K562 treated with DMSO at 1 percent for 4 hours (cell line): ENCODE data around the gene SMYD2. TPM values are rescaled to one million over a fixed set of nuclear protein-coding genes. Genes with fewer than 3 reads are reported as not detected.

ENCODE experiments used
- total RNA-seq: library from RNA; unstranded; fragments of 300-600 nt; gene quantifications from 2 replicates; pipeline ENCODE4 v1.2.3, GENCODE V29; 2022; ENCODE audit not compliant: insufficient read depth

Gene SMYD2, protein sequence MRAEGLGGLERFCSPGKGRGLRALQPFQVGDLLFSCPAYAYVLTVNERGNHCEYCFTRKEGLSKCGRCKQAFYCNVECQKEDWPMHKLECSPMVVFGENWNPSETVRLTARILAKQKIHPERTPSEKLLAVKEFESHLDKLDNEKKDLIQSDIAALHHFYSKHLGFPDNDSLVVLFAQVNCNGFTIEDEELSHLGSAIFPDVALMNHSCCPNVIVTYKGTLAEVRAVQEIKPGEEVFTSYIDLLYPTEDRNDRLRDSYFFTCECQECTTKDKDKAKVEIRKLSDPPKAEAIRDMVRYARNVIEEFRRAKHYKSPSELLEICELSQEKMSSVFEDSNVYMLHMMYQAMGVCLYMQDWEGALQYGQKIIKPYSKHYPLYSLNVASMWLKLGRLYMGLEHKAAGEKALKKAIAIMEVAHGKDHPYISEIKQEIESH
- 28.6 and 29.2 TPM in 2 replicates for total RNA-seq

DNA sequence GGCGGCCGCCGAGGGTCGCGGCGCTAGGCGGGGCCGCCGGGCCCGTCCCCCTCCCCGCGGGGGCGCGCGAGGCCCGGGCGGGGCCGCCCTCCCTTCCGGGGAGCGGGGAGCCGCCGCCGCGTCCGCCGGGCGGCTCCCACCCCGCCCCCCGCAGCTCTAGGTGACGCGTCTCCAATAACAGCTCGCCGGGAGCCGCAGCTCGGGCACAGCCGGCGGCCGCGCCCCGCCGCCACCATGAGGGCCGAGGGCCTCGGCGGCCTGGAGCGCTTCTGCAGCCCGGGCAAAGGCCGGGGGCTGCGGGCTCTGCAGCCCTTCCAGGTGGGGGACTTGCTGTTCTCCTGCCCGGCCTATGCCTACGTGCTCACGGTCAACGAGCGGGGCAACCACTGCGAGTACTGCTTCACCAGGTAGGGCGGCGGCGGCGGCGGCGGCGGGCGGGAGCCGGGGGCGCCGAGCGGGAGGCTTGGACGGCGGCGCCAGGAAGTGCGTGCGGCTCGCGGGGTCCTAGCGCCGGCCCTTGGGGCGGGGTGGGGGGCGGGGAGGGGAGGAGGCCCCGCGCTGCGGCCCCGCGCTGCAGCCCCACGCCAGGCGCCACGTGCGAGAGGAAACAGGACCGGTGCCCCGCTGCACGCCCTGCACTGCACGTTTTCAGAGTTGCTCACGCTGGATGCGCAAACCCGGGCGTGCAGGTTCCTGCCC, at the start of gene SMYD2:
Gene SMYD2, plus strand, starts transcription at position 139 of the 699 bp plus-strand sequence. Its CDS starts 96 bp downstream, at position 235.

